22Rv1 (cell line): Measurements from ENCODE around the gene ASTN2.

Experiments
- H3K27ac ChIP-seq: fragments of 450-650 bp; 2 replicates; pipeline ENCODE4 v1.5.1; 2017
- CTCF ChIP-seq: fragments of 450-650 bp; IDR thresholded peaks from 2 replicates; pipeline ENCODE4 v1.5.1; 2017; ENCODE audit warnings: mild to moderate bottlenecking
- ZFX ChIP-seq: fragments of 450-650 bp; IDR thresholded peaks from 2 replicates; pipeline ENCODE4 v1.6.1; 2017; ENCODE audit warnings: antibody characterized with exemption, borderline replicate concordance

Gene ASTN2

GRCh38 chr9:117394655-117395054, 20.2 kb downstream of the ASTN2 start:
- H3K27ac ChIP-seq = no peak overlapping the region
- TF ChIP-seq CTCF = no peak
- no peak for TF ChIP-seq ZFX

GRCh38 chr9:117392992-117393391, 21.9 kb downstream of the ASTN2 start:
- no peak overlapping the region for H3K27ac ChIP-seq
- no peak for TF ChIP-seq ZFX
- TF ChIP-seq CTCF = no peak

GRCh38 chr9:117387422-117387821, 27.4 kb downstream of the ASTN2 start:
- TF ChIP-seq ZFX = no peak
- TF ChIP-seq CTCF = no peak
- no peak overlapping the region for H3K27ac ChIP-seq

- no peak overlapping the region for H3K27ac ChIP-seq
- TF ChIP-seq CTCF = no peak
- TF ChIP-seq ZFX = no peak
Observed at GRCh38 chr9:117379341-117379740, 35.5 kb downstream of the ASTN2 start.

GRCh38 chr9:117377046-117377445, 37.8 kb downstream of the ASTN2 start:
- no peak for TF ChIP-seq ZFX
- TF ChIP-seq CTCF = no peak
- no peak overlapping the region for H3K27ac ChIP-seq

GRCh38 chr9:117375956-117376355, 38.9 kb downstream of the ASTN2 start:
- H3K27ac ChIP-seq = no peak overlapping the region
- no peak for TF ChIP-seq CTCF
- TF ChIP-seq ZFX = no peak

- H3K27ac ChIP-seq = no peak overlapping the region
Observed at GRCh38 chr9:117374076-117374725, 40.7 kb downstream of the ASTN2 start.

More at GRCh38 chr9:117374076-117374725, 40.7 kb downstream of the ASTN2 start:
- TF ChIP-seq ZFX = no peak
- no peak for TF ChIP-seq CTCF
